A549 (cell line): ENCODE measurements around the gene NECTIN4.

Source experiments
- BHLHE40 ChIP-seq: IDR thresholded peaks from 2 replicates; pipeline ENCODE4 v1.6.1; 2012; ENCODE audit warnings: low read depth, low read length, inconsistent platforms
- CBX8 ChIP-seq: fragments of 200-600 bp; sonication (generic); IDR thresholded peaks from 2 replicates; pipeline ENCODE4 v1.6.1; 2016
- CHD2 ChIP-seq: fragments of 150-350 bp; IDR thresholded peaks from 2 replicates; pipeline ENCODE4 v1.6.1; 2014; ENCODE audit warnings: low read length; ENCODE audit not compliant: partially characterized antibody
- CTCF ChIP-seq: fragments of >200 bp; sonication (Bioruptor Twin); formaldehyde crosslinking; IDR thresholded peaks from 3 replicates; pipeline ENCODE4 v1.5.1; 2016
- EP300 ChIP-seq, 2 experiments: fragments of >200 bp; sonication (Bioruptor Twin); formaldehyde crosslinking; IDR thresholded peaks; 2 replicates in 1 of 2; 3 replicates in 1 of 2; pipeline ENCODE4 v1.6.1; 2016 to 2017
- ESRRA ChIP-seq: fragments of 150-350 bp; IDR thresholded peaks from 2 replicates; pipeline ENCODE4 v1.6.1; 2014; ENCODE audit warnings: mild to moderate bottlenecking, low read length, borderline replicate concordance
- HEYL ChIP-seq: fragments of 250-450 bp; sonication (Bioruptor Pico); IDR thresholded peaks from 2 replicates; pipeline ENCODE4 v1.8.0; 2021; ENCODE audit warnings: mild to moderate bottlenecking, moderate library complexity
- HOXB13 ChIP-seq: fragments of 250-450 bp; sonication (Bioruptor Pico); IDR thresholded peaks from 2 replicates; pipeline ENCODE4 v1.5.0; 2020; ENCODE audit warnings: low read depth, mild to moderate bottlenecking, moderate library complexity
- NFE2L2 ChIP-seq: fragments of 150-350 bp; conservative IDR thresholded peaks from 2 replicates; pipeline ENCODE4 v1.6.1; 2014; ENCODE audit warnings: low read length
- PBX3 ChIP-seq: IDR thresholded peaks from 2 replicates; pipeline ENCODE4 v1.6.1; 2012
- POLR2A ChIP-seq: IDR thresholded peaks from 2 replicates; pipeline ENCODE4 v1.6.1; 2012; ENCODE audit warnings: mild to moderate bottlenecking, low read length
- SREBF2 ChIP-seq: fragments of 450-650 bp; IDR thresholded peaks from 2 replicates; pipeline ENCODE4 v1.6.1; 2014; ENCODE audit warnings: mild to moderate bottlenecking, moderate library complexity
- USF2 ChIP-seq: fragments of 450-650 bp; IDR thresholded peaks from 2 replicates; pipeline ENCODE4 v1.6.1; 2014; ENCODE audit warnings: antibody characterized with exemption
- ZSCAN20 ChIP-seq: fragments of 250-450 bp; sonication (Bioruptor Pico); IDR thresholded peaks from 2 replicates; pipeline ENCODE4 v1.8.0; 2022; ENCODE audit warnings: mild to moderate bottlenecking, moderate library complexity

GRCh38 chr1:161054232-161054631 lies 35.1 kb downstream of the NECTIN4 start:
- TF ChIP-seq POLR2A (no peak), ESRRA (no peak), USF2 (no peak), SREBF2 (no peak), PBX3 (no peak), HEYL (CRISPR knock-in tag) (no peak), BHLHE40 (no peak), ZSCAN20 (CRISPR knock-in tag) (no peak), CTCF (no peak), NFE2L2 (no peak), HOXB13 (CRISPR knock-in tag) (no peak), EP300 (IDR thresholded peaks at IDR 0.05) (no peak), CHD2 (no peak), CBX8 (no peak)
